GM20431 (cell line): Measurements from ENCODE around the gene SPG11.
"Not testable (repeated sequence)": the region's sequence is repeated elsewhere in the genome, so short reads cannot be mapped to it uniquely, and the experiment has no call there.

Source experiments
- in situ Hi-C: fragments of 300-500 bp; cut with MseI, MboI; formaldehyde crosslinking; loops from one replicate; pipeline ENCODE4 v1.15.0; 2020; ENCODE audit warnings: low sequenced_read_pairs; ENCODE audit not compliant: unreplicated experiment

The SPG11 gene, protein sequence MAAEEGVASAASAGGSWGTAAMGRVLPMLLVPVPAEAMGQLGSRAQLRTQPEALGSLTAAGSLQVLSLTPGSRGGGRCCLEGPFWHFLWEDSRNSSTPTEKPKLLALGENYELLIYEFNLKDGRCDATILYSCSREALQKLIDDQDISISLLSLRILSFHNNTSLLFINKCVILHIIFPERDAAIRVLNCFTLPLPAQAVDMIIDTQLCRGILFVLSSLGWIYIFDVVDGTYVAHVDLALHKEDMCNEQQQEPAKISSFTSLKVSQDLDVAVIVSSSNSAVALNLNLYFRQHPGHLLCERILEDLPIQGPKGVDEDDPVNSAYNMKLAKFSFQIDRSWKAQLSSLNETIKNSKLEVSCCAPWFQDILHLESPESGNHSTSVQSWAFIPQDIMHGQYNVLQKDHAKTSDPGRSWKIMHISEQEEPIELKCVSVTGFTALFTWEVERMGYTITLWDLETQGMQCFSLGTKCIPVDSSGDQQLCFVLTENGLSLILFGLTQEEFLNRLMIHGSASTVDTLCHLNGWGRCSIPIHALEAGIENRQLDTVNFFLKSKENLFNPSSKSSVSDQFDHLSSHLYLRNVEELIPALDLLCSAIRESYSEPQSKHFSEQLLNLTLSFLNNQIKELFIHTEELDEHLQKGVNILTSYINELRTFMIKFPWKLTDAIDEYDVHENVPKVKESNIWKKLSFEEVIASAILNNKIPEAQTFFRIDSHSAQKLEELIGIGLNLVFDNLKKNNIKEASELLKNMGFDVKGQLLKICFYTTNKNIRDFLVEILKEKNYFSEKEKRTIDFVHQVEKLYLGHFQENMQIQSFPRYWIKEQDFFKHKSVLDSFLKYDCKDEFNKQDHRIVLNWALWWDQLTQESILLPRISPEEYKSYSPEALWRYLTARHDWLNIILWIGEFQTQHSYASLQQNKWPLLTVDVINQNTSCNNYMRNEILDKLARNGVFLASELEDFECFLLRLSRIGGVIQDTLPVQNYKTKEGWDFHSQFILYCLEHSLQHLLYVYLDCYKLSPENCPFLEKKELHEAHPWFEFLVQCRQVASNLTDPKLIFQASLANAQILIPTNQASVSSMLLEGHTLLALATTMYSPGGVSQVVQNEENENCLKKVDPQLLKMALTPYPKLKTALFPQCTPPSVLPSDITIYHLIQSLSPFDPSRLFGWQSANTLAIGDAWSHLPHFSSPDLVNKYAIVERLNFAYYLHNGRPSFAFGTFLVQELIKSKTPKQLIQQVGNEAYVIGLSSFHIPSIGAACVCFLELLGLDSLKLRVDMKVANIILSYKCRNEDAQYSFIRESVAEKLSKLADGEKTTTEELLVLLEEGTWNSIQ (N-terminal part only)

DNA sequence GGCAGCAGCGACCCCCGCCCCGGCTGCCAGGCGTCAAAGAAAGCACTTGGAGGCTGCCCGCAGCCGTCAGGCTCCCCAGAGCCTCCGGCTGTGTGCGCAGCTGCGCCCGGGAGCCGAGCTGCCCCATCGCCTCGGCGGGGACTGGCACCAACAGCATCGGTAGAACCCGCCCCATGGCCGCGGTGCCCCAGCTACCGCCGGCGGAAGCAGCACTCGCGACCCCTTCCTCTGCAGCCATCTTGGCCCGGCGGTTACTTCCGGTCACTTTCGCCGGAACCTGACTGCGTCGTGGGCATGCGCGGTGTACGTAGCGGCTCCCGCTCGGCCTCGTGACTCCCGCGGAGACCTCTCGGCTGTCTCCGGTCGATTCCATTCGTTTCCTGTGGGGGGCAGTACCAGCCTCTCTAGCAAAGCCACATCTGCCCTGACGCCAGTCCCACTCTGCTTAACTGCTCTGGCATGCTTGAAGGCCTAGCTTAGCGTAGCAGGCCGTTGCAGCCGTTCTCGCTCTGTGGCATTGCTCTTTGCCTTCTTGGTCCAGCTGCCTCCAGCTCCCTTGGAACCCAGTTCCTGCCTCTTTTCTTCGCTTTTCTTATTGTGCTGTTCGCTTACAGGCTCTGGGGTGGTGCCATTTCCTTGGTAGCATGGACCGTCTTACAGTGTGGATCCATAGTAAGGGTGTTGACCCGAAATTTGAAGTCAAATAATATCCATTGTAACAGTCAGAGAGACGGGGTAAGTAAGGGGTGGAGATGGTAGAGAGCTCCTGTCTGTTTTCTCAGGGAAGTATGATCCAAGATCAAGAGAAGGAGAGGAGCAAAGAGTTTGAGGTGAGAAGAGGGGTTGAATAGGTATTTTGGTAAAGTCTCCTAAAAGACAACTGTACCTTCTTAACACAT, at the start of gene SPG11:
TSS of gene SPG11 (minus strand) at position 253 of the 899 bp plus-strand sequence. CDS start at position 238, 15 bp downstream.
- in situ Hi-C loops: loop anchor here (10.0 kb wide), 1 partner anchor 51 kb away; the partner anchor contains the start of genes B2M and PATL2

DNA sequence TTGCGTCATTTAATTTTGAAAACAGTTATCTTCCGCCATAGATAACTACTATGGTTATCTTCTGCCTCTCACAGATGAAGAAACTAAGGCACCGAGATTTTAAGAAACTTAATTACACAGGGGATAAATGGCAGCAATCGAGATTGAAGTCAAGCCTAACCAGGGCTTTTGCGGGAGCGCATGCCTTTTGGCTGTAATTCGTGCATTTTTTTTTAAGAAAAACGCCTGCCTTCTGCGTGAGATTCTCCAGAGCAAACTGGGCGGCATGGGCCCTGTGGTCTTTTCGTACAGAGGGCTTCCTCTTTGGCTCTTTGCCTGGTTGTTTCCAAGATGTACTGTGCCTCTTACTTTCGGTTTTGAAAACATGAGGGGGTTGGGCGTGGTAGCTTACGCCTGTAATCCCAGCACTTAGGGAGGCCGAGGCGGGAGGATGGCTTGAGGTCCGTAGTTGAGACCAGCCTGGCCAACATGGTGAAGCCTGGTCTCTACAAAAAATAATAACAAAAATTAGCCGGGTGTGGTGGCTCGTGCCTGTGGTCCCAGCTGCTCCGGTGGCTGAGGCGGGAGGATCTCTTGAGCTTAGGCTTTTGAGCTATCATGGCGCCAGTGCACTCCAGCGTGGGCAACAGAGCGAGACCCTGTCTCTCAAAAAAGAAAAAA, 49.0 kb upstream of the SPG11 start:
- in situ Hi-C loops: loop anchor here (10.0 kb wide), 1 partner anchor 48 kb away; the partner anchor contains the start of gene SPG11

DNA sequence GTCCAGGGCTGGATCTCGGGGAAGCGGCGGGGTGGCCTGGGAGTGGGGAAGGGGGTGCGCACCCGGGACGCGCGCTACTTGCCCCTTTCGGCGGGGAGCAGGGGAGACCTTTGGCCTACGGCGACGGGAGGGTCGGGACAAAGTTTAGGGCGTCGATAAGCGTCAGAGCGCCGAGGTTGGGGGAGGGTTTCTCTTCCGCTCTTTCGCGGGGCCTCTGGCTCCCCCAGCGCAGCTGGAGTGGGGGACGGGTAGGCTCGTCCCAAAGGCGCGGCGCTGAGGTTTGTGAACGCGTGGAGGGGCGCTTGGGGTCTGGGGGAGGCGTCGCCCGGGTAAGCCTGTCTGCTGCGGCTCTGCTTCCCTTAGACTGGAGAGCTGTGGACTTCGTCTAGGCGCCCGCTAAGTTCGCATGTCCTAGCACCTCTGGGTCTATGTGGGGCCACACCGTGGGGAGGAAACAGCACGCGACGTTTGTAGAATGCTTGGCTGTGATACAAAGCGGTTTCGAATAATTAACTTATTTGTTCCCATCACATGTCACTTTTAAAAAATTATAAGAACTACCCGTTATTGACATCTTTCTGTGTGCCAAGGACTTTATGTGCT, 48.4 kb upstream of the SPG11 start:
- in situ Hi-C loops: loop anchor here (10.0 kb wide), 1 partner anchor 47 kb away; the partner anchor contains the start of gene SPG11

DNA sequence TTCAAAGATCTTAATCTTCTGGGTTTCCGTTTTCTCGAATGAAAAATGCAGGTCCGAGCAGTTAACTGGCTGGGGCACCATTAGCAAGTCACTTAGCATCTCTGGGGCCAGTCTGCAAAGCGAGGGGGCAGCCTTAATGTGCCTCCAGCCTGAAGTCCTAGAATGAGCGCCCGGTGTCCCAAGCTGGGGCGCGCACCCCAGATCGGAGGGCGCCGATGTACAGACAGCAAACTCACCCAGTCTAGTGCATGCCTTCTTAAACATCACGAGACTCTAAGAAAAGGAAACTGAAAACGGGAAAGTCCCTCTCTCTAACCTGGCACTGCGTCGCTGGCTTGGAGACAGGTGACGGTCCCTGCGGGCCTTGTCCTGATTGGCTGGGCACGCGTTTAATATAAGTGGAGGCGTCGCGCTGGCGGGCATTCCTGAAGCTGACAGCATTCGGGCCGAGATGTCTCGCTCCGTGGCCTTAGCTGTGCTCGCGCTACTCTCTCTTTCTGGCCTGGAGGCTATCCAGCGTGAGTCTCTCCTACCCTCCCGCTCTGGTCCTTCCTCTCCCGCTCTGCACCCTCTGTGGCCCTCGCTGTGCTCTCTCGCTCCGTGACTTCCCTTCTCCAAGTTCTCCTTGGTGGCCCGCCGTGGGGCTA, 47.8 kb upstream of the SPG11 start, which contains the start of the genes B2M and PATL2:
TSS of gene B2M (plus strand) at position 422 of the 647 bp plus-strand sequence. CDS start at position 452, 30 bp downstream.
TSS of gene PATL2 (minus strand) at position 228 of the 647 bp plus-strand sequence. CDS start 34,833 bp downstream, outside the sequence.
- in situ Hi-C loops: loop anchor here (10.0 kb wide), 1 partner anchor 46 kb away; the partner anchor contains the start of gene SPG11

DNA sequence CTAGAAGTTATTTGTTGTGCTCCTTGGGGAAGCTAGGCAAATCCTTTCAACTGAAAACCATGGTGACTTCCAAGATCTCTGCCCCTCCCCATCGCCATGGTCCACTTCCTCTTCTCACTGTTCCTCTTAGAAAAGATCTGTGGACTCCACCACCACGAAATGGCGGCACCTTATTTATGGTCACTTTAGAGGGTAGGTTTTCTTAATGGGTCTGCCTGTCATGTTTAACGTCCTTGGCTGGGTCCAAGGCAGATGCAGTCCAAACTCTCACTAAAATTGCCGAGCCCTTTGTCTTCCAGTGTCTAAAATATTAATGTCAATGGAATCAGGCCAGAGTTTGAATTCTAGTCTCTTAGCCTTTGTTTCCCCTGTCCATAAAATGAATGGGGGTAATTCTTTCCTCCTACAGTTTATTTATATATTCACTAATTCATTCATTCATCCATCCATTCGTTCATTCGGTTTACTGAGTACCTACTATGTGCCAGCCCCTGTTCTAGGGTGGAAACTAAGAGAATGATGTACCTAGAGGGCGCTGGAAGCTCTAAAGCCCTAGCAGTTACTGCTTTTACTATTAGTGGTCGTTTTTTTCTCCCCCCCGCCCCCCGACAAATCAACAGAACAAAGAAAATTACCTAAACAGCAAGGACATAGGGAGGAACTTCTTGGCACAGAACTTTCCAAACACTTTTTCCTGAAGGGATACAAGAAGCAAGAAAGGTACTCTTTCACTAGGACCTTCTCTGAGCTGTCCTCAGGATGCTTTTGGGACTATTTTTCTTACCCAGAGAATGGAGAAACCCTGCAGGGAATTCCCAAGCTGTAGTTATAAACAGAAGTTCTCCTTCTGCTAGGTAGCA, 47.0 kb upstream of the SPG11 start:
- in situ Hi-C loops: loop anchor here (10.0 kb wide), 1 partner anchor 46 kb away; the partner anchor contains the start of gene SPG11

DNA sequence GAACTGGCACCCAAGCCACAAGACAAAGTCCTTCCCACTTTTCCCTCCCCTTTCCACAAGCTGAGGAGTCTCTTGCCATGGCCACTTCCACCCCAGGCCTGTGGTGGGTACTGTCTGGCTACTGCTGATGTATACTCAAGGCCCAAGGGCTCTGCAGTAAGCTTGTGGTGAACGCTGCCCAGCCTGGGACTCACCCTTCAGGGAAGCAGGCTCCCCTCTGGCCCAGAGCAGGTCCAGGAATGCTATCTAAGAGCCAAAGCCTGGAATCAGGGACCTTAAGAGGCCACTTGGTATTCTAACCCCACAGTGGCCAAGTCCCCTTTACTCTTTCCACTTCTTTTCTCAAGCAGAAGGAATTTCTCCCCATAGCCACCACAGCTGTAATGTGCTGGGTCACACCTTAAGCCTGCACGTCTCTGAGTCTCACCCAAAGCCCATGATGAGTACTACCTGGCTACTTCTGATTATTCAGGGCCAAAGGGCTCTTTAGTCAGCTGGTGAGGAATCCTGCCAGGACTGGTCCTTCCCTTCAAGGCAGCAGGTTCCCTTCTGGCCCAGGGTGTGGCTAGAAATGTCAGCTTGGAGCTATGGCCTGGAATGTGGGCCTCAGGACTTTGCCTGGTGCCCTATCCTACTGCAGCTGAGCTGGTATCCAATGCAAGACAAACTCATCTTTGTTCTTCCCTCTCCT, 43.6 kb upstream of the SPG11 start:
- in situ Hi-C loops: no loop called here

DNA sequence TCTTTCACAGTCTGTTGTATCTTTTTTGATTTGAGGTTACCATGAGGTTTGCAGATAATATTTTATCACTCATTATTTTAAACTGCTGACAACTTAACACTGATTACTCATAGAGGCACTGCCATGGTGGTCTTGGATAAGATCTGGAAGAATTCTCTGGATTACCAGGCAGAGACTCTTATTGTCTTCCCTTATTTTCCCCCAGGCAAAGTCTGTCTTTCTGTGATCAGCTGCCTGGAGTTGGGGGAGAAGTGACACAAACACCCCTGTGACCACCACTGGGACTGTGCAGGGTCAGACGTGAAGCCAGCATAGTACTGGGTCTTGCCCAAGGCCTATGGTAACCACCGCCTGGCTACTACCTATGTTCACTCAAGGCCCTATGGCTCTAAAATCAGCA, 42.9 kb upstream of the SPG11 start:
- in situ Hi-C loops: no loop called here

DNA sequence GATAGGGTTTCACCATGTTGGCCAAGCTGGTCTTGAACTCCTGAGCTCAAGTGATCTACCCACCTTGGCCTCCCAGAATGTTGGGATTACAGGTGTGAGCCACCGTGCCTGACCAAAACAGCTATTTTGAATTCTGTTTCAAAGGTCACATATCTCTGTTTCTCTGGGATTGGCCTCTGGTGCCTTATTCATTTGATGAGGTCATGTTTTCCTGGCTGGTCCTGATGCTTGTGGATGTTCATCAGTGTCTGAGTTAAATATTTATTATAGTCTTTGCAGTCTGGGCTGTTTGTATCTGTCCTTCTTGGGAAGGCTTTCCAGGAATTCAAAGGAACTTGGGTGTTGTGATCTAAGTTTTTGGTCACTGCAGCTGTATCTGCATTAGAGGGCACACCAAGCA, 42.5 kb upstream of the SPG11 start:
- in situ Hi-C loops: no loop called here

DNA sequence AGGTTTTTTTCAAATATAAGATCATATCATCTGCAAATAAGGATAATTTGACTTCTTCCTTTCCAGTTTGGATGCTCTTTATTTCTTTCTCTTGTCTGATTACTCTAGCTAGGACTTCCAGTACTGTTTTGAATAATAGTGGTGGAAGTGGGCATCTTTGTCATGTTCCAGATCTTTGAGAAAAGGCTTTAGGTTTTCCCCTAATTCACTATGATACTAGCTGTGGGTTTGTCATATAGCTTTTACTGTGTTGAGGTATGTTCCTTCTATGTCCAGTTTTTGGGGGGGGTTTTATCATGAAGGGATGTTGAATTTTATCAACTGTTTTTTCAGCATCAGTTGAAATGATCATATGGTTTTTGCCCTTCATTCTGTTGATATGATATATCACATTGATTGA, 37.2 kb upstream of the SPG11 start:
- in situ Hi-C loops: not testable (repeated sequence)

DNA sequence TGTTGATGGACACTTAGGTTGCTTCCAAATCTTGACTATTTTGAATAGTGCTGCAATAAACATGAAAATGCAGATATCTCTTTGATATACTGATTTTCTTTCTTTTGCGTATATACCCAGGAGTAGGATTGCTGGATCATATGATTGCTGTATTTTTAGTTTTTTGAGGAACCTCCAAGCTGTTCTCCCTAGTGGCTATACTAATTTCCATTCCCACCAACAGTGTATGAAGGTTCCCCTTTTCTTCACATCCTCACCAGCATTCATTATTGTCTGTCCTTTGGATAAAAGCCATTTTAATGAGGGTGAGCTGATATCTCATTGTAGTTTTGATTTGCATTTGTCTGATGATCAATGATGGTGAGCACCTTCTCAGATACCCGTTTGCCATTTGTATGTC, 35.2 kb upstream of the SPG11 start:
- in situ Hi-C loops: no loop called here

DNA sequence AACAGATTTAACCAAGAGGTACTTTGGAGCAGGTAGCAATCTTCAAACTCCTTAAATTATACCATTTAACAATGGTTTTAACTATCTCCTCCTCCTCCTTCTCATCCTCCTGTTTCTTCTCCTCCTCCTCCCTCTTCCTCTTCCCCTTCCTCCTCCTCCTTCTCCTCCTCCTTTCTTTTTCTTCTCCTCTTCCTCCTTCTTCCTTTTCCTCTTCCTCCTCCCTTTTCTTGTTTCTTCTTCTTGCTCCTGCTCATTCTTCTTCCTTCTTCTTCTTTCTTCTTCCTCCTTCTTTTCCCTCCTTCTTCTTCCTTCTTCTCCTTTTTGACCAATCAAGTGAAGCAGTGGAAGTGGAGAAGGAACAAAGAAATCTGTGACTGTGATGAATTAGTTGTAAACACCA, 33.6 kb upstream of the SPG11 start:
- in situ Hi-C loops: no loop called here

DNA sequence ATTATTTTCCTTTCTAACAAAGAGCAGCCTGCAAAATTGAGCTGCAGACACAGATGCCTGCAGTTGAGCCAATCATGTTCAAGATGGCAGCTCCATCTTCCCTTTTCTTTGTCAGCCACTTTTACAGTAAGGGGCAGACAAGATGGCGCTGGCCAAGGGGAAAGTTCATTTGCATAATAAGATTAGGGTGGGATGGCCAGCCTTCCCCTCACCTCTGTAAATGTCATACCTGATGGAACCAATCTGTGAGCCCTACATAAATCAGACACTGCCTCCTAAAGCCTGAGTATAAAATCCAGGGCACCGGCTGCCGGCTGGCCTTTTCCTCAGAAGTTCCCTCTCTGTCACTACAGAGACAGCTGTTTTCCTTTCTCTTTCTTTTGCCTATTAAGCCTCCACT, 31.8 kb upstream of the SPG11 start:
- in situ Hi-C loops: no loop called here

DNA sequence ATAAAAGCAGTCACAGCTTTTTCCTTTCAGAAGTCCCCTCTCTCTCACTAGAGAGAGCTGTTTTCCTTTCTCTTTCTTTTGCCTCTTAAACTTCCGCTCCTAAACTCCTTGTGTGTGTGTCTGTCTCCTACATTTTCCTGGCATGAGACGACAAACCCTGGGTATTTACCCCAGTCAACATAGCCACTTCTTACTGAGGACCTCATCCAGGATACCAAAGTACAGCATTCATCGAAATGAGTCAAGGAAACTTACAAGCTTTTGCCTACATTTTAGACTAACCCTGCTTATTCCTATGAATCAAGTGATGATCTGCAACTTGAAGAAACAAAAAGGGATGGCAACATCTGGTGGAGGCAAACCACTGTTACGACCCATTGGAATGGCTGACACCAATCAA, 31.0 kb upstream of the SPG11 start:
- in situ Hi-C loops: no loop called here

DNA sequence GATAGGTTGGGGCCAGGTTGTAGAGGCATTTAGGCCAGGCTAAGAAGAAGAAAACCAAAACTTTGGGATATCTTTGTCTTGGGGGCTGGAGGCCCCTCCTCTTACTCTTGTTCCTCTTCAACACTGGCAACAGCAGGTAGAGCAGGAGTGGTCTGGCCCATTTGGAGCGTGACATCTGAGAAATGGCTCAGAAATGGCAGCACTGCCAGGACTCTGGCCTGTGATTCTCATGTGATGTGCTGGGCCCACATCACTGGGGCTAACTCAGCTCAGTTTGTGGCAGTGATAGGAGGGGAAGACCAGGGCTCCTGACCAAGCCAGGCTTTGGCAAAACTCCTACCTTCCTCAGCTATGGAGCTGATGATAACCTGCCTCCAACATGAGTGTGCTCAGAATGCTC, 29.2 kb upstream of the SPG11 start:
- in situ Hi-C loops: no loop called here

DNA sequence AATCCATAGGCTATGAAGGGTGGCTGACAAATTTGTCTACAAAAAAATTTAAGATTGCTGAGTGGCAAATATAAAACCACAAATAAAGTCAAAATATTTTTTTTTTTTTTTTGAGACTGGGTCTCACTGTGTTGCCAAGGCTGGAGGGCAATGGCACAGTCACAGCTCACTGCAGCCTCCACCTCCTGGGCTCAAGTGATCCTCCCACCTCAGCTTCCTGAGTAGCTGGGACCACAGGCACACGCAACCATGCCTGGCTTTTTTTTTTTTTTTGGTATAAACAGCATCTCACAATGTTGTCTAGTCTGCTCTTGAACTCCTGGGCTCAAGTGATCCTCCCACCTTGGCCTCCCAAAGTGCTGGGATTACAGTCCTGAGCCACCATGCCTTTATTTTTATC, 26.8 kb upstream of the SPG11 start:
- in situ Hi-C loops: not testable (repeated sequence)

DNA sequence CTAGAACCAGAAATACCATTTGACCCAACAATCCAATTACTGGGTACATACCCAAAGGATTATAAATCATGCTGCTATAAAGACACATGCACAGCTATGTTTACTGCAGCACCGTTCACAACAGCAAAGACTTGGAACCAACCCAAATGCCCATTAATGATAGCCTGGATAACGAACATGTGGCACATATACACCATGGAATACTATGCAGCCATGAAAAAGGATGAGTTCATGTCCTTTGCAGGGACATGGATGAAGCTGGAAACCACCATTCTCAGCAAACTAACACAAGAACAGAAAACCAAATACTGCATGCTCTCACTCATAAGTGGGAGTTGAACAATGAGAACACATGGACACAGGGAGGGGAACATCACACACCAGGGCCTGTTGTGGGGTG, 25.9 kb upstream of the SPG11 start:
- in situ Hi-C loops: not testable (repeated sequence)
